Measurements from ENCODE around the gene TBC1D21. TPM values are rescaled to one million over a fixed set of nuclear protein-coding genes. Genes with fewer than 3 reads are reported as not detected.

The TBC1D21 gene
- polyA plus RNA-seq, 3 donors = not detected

DNA sequence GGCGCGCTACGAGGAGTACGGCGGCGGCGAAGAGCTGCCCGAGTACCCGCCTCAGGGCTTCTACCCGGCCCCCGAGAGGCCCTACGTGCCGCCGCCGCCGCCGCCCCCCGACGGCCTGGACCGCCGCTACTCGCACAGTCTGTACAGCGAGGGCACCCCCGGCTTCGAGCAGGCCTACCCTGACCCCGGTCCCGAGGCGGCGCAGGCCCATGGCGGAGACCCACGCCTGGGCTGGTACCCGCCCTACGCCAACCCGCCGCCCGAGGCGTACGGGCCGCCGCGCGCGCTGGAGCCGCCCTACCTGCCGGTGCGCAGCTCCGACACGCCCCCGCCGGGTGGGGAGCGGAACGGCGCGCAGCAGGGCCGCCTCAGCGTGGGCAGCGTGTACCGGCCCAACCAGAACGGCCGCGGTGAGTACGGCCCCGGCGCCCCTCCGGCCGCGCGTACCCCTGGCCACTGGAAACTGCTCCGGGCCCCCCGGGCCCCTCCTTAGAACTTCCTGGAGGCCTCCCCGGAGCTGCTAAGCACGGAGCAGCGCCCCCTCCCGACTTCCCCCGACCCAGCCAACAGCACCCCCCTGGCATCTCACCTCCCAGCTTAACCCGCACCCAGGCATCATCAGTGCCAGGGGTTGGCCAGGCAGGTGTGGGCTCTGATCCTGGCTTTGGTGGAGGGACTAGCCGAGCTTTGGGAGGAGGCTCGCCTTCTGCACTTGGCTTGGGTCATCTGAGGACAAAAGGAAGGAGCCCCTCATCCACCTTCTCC, 54.3 kb downstream of the TBC1D21 start:
- peak overlapping the region; percentile 60 for H3K9ac ChIP-seq (ENCODE audit: insufficient read depth, low read length, poor library complexity, severe bottlenecking)
- peak overlapping the region; percentile 82 for H2AFZ ChIP-seq (ENCODE audit: insufficient read depth, low read depth, low read length, poor library complexity, severe bottlenecking)
- TF ChIP-seq, protein P1, sequence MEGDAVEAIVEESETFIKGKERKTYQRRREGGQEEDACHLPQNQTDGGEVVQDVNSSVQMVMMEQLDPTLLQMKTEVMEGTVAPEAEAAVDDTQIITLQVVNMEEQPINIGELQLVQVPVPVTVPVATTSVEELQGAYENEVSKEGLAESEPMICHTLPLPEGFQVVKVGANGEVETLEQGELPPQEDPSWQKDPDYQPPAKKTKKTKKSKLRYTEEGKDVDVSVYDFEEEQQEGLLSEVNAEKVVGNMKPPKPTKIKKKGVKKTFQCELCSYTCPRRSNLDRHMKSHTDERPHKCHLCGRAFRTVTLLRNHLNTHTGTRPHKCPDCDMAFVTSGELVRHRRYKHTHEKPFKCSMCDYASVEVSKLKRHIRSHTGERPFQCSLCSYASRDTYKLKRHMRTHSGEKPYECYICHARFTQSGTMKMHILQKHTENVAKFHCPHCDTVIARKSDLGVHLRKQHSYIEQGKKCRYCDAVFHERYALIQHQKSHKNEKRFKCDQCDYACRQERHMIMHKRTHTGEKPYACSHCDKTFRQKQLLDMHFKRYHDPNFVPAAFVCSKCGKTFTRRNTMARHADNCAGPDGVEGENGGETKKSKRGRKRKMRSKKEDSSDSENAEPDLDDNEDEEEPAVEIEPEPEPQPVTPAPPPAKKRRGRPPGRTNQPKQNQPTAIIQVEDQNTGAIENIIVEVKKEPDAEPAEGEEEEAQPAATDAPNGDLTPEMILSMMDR (IDR thresholded peaks at IDR 0.05) = peak; percentile 75
- Mint-ChIP-seq H3K9me3 (peaks cover 0 to 5% (median 0%) of the 10 kb centered on the region in 7 donors), H3K36me3 (peaks cover 0 to 9% of the 10 kb centered on the region in 2 donors), H3K4me1 (peaks cover 31% of the 10 kb centered on the region), H3K27ac (no peak overlapping the region), H3K27me3 (ENCODE audit: low read depth in 3 of 3) (peaks cover 39 to 57% (median 41%) of the 10 kb centered on the region in 3 donors), H3K4me3 (peak overlapping the region; percentile 45 to 87)
- under 1% methylated on average over 72 of the region's 78 CpGs for WGBS (ENCODE audit: insufficient coverage)
- no peaks in the 10 kb centered on the region for H3K36me3 ChIP-seq (replicated peaks in 1 of 2; ENCODE audit: control insufficient read depth in 1 of 2, insufficient read depth in 2 of 2, low read length in 2 of 2)
- H3K4me3 ChIP-seq (replicated peaks in 1 of 3; ENCODE audit: low read depth in 2 of 3, low read length in 3 of 3) = peak overlapping the region in 2 of 3 experiments; percentile 3 to 69
- no peaks in the 10 kb centered on the region for H3K79me2 ChIP-seq (ENCODE audit: insufficient read depth, low read length)
- H3K4me2 ChIP-seq (replicated peaks; ENCODE audit: extremely low read depth, low read length, poor library complexity, severe bottlenecking) = peak overlapping the region; percentile 79
- intact Hi-C loops (cut with micrococcal nuclease) = loop anchor here in 1 of 2 donors (2.0 to 5.0 kb wide), 2 partner anchors 31 to 45 kb away; no protein-coding TSS in a partner anchor
- DNase-seq = peak; percentile 33 to 47 (median 42)
- no peaks in the 10 kb centered on the region for H4K20me1 ChIP-seq (ENCODE audit: insufficient read depth, low read length)
- no peak overlapping the region for H3K27ac ChIP-seq (ENCODE audit: low read depth in 1 of 2, low read length in 2 of 2)
- peaks cover 13 to 49% of the 10 kb centered on the region in 2 donors for H3K27me3 ChIP-seq (ENCODE audit: control insufficient read depth in 2 of 2, insufficient read depth in 2 of 2, low read length in 2 of 2)
- H3K4me1 ChIP-seq (ENCODE audit: control insufficient read depth in 1 of 2, insufficient read depth in 2 of 2, low read length in 2 of 2) = peaks cover 20 to 46% of the 10 kb centered on the region in 2 donors
- peaks cover 0 to 5% of the 10 kb centered on the region in 2 donors for H3K9me3 ChIP-seq (replicated peaks in 1 of 2; ENCODE audit: control insufficient read depth in 1 of 2, insufficient read depth in 1 of 2, low read length in 2 of 2)

DNA sequence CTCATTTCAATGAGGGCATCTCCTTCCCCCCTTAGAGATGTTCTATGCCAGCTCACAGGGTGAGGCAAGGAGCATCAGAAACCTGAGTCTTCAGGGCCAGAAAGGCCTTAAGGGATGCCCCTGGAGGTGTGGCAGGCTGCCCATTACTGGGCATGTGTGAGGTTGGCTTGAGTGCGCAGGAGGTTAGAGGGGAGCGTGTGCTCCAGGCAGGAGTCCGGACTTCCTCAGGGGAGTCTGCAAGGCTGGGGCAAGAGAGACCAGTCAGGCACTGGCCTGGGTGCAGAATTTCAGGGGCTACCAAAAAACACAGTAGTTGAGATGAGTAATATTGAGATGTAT, 54.8 kb downstream of the TBC1D21 start:
- no peak overlapping the region for H2AFZ ChIP-seq (ENCODE audit: insufficient read depth, low read depth, low read length, poor library complexity, severe bottlenecking)
- H3K36me3 Mint-ChIP-seq = peaks cover 0 to 9% of the 10 kb centered on the region in 2 donors
- no peak overlapping the region for H3K27ac Mint-ChIP-seq
- no peaks in the 10 kb centered on the region for H4K20me1 ChIP-seq (ENCODE audit: insufficient read depth, low read length)
- TF ChIP-seq, protein P1 (IDR thresholded peaks at IDR 0.05) = no peak
- H3K9ac ChIP-seq (ENCODE audit: insufficient read depth, low read length, poor library complexity, severe bottlenecking) = peak overlapping the region; percentile 60
- 83% methylated on average over 3 of the region's 3 CpGs for WGBS (ENCODE audit: insufficient coverage)
- no peak overlapping the region for H3K27ac ChIP-seq (ENCODE audit: low read depth in 1 of 2, low read length in 2 of 2)
- no peaks in the 10 kb centered on the region for H3K36me3 ChIP-seq (replicated peaks in 1 of 2; ENCODE audit: control insufficient read depth in 1 of 2, insufficient read depth in 2 of 2, low read length in 2 of 2)
- intact Hi-C loops (cut with micrococcal nuclease) = loop anchor here in 1 of 2 donors (5.0 kb wide), 1 partner anchor 46 kb away; no protein-coding TSS in a partner anchor
- H3K4me3 ChIP-seq (replicated peaks in 1 of 3; ENCODE audit: low read depth in 2 of 3, low read length in 3 of 3) = peak overlapping the region in 1 of 3 experiments; percentile 69
- H3K4me1 Mint-ChIP-seq = peaks cover 26% of the 10 kb centered on the region
- no peak for DNase-seq
- H3K79me2 ChIP-seq (ENCODE audit: insufficient read depth, low read length) = no peaks in the 10 kb centered on the region
- peak overlapping the region; percentile 45 to 87 for H3K4me3 Mint-ChIP-seq
- peaks cover 39 to 55% (median 41%) of the 10 kb centered on the region in 3 donors for H3K27me3 Mint-ChIP-seq (ENCODE audit: low read depth in 3 of 3)
- H3K4me2 ChIP-seq (replicated peaks; ENCODE audit: extremely low read depth, low read length, poor library complexity, severe bottlenecking) = peak overlapping the region; percentile 79
- peaks cover 17 to 40% of the 10 kb centered on the region in 2 donors for H3K4me1 ChIP-seq (ENCODE audit: control insufficient read depth in 1 of 2, insufficient read depth in 2 of 2, low read length in 2 of 2)
- peaks cover 0 to 5% (median 0%) of the 10 kb centered on the region in 7 donors for H3K9me3 Mint-ChIP-seq
- H3K27me3 ChIP-seq (ENCODE audit: control insufficient read depth in 2 of 2, insufficient read depth in 2 of 2, low read length in 2 of 2) = peaks cover 13 to 49% of the 10 kb centered on the region in 2 donors
- peaks cover 0 to 5% of the 10 kb centered on the region in 2 donors for H3K9me3 ChIP-seq (replicated peaks in 1 of 2; ENCODE audit: control insufficient read depth in 1 of 2, insufficient read depth in 1 of 2, low read length in 2 of 2)
